ENCODE data around the gene HDAC9.

DNA sequence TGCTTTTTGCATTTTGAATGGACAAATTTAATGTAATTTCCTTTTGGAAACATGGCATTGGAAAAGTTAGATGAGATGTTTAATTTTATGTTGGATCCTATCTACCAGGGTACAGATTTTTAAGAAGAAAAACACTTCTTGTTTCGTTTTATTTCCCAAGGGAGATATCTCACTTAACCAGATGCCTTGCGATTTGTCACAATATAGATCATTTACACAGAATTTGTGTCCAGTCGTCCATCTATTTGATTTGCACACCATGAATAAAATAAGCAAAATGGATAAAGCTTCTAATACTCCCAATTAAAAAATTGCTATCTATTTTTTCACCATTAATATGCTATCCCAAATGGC lies 25.7 kb downstream of the HDAC9 start:
- no peak for TF ChIP-seq POLR2A (IDR thresholded peaks at IDR 0.05; ENCODE audit: low read length)
- no peak for TF ChIP-seq GATA1 (IDR thresholded peaks at IDR 0.05; ENCODE audit: low read depth, low read length)

All from erythroblast (primary cell).